ENCODE results near the gene NEUROG3.

NEUROG3 gene

GRCh38 chr10:69574571-69574978, 1.4 kb upstream of the NEUROG3 start:
- CTCF ChIA-PET = interaction anchor here (0.7 to 1.3 kb wide), 2 partner anchors 57 to 340 kb away, joined by 3 read pairs; no protein-coding TSS in a partner anchor
- no peak for TF ChIP-seq CTCF (IDR thresholded peaks at IDR 0.05; ENCODE audit: control extremely low read depth, extremely low read depth, low read depth, missing control alignments)

GRCh38 chr10:69572159-69573055, 815 bp downstream of the NEUROG3 start:
- no peak for TF ChIP-seq CTCF (IDR thresholded peaks at IDR 0.05; ENCODE audit: control extremely low read depth, extremely low read depth, low read depth, missing control alignments)
- POLR2A ChIA-PET = no interaction called here
- no peak for DNase-seq (ENCODE audit: extremely low spot score)
- CTCF ChIA-PET = no interaction called here

More at GRCh38 chr10:69574571-69574978, 1.4 kb upstream of the NEUROG3 start:
- DNase-seq (ENCODE audit: extremely low spot score) = no peak
- POLR2A ChIA-PET = no interaction called here

GRCh38 chr10:69571618-69572158, 1.5 kb downstream of the NEUROG3 start:
- ChIA-PET POLR2A (no interaction called here), CTCF (no interaction called here)
- no peak for DNase-seq (ENCODE audit: extremely low spot score)
- no peak for TF ChIP-seq CTCF (IDR thresholded peaks at IDR 0.05; ENCODE audit: control extremely low read depth, extremely low read depth, low read depth, missing control alignments)

GRCh38 chr10:69570050-69570816, 3.0 kb downstream of the NEUROG3 start:
- no peak for DNase-seq (ENCODE audit: extremely low spot score)
- no peak for TF ChIP-seq CTCF (IDR thresholded peaks at IDR 0.05; ENCODE audit: control extremely low read depth, extremely low read depth, low read depth, missing control alignments)
- POLR2A ChIA-PET = no interaction called here
- CTCF ChIA-PET = no interaction called here

GRCh38 chr10:69569396-69569934, 3.8 kb downstream of the NEUROG3 start:
- ChIA-PET POLR2A (no interaction called here), CTCF (no interaction called here)
- no peak for TF ChIP-seq CTCF (IDR thresholded peaks at IDR 0.05; ENCODE audit: control extremely low read depth, extremely low read depth, low read depth, missing control alignments)
- no peak for DNase-seq (ENCODE audit: extremely low spot score)

Data from GM10248 (cell line).